ENCODE results near the gene UBC. TPM values are rescaled to one million over a fixed set of nuclear protein-coding genes. Genes with fewer than 3 reads are reported as not detected.

Gene UBC
- total and polyA plus RNA-seq, 9 of the 15 experiments (the other 6 are each of a cell fraction or from before 2014, with no cell fraction given), result 533 to 1,153 (median 813) TPM

- TF ChIP-seq ZBTB40 (IDR thresholded peaks at IDR 0.05) (no peak), ZBTB40 (CRISPR knock-in tag; IDR thresholded peaks at IDR 0.05) (no peak), MTA1 (IDR thresholded peaks at IDR 0.05; ENCODE audit: borderline replicate concordance) (no peak), SMAD1 (IDR thresholded peaks at IDR 0.05; ENCODE audit: low read depth, low read length, partially characterized antibody) (peak; percentile 69), MAFF (IDR thresholded peaks at IDR 0.05; ENCODE audit: low read length) (peak; percentile 87), ZC3H11A (IDR thresholded peaks at IDR 0.05; ENCODE audit: low read depth, low read length) (no peak), ZNF217 (CRISPR knock-in tag; IDR thresholded peaks at IDR 0.05) (no peak), EWSR1 (IDR thresholded peaks at IDR 0.05; ENCODE audit: borderline replicate concordance, low read depth, partially characterized antibody) (no peak), HDAC1 (IDR thresholded peaks at IDR 0.05) (peak in 1 of 2 experiments; percentile 77; a peak in 2 of 4 replicates), SMARCE1 (IDR thresholded peaks at IDR 0.05) (peak; percentile 78), PML (IDR thresholded peaks at IDR 0.05; ENCODE audit: low read length) (no peak), RUNX1 (IDR thresholded peaks at IDR 0.05; ENCODE audit: low read depth) (no peak), HBP1 (CRISPR knock-in tag; IDR thresholded peaks at IDR 0.05) (no peak), SMARCB1 (IDR thresholded peaks at IDR 0.05; ENCODE audit: insufficient read length, low read depth) (no peak), SMARCC2 (IDR thresholded peaks at IDR 0.05; ENCODE audit: low read depth) (peak; percentile 55; the same call in 1 of the 2 replicates), ZEB2 (IDR thresholded peaks at IDR 0.05) (no peak; the same call in 1 of the 2 replicates), HNRNPK (IDR thresholded peaks at IDR 0.05; ENCODE audit: low read depth, low read length, poor library complexity, severe bottlenecking) (no peak), MTA2 (IDR thresholded peaks at IDR 0.05; ENCODE audit: low read depth) (no peak)
These were observed 2.1 kb upstream of the UBC start (continued) for GRCh38 chr12:124916374-124917134.

Data from K562 (cell line).